ENCODE results near the gene SFRP2. TPM values are rescaled to one million over a fixed set of nuclear protein-coding genes. Genes with fewer than 3 reads are reported as not detected.

Gene SFRP2
- total RNA-seq, 1 donor from 2014 or later = 1.3 TPM

DNA sequence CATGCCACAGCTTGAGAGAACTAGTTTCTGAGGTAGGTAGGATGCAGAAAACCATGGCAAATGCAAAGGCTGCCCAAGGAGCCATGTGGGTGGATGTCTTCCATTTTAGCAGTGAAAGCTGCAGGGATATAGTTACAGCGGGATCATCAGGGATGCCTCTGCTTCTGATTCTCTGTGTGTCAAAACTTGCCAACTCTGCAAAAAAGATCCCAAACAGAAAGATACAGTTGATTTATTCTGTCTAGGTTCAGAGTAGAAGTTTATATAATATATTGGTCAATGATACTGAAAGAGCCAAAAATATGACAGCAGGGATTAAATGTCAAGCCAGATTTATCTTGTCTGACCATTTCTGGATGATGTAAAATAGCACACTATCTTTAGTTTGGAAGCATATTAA is 42.4 kb upstream of the SFRP2 start:
- DNase-seq (ENCODE audit: low spot score, unreplicated experiment) = no peak
- no peaks in the 10 kb centered on the region for H3K9me3 Mint-ChIP-seq (ENCODE audit: low read depth)
- H3K36me3 Mint-ChIP-seq (ENCODE audit: insufficient read depth) = no peaks in the 10 kb centered on the region
- no peak overlapping the region for H3K4me3 Mint-ChIP-seq (ENCODE audit: low read depth)
- H3K27ac Mint-ChIP-seq = no peak overlapping the region
- peaks cover 7% of the 10 kb centered on the region for H3K27me3 Mint-ChIP-seq
- H3K4me1 Mint-ChIP-seq (ENCODE audit: low read depth) = no peaks in the 10 kb centered on the region
- TF ChIP-seq CTCF (IDR thresholded peaks at IDR 0.05; ENCODE audit: unreplicated experiment) = no peak

GRCh38 chr4:153825691-153826090 is 36.8 kb upstream of the SFRP2 start:
- Mint-ChIP-seq H3K27me3 (peaks cover 3% of the 10 kb centered on the region), H3K9me3 (ENCODE audit: low read depth) (peaks cover under 1% of the 10 kb centered on the region), H3K36me3 (ENCODE audit: insufficient read depth) (no peaks in the 10 kb centered on the region), H3K27ac (no peak overlapping the region), H3K4me1 (ENCODE audit: low read depth) (no peaks in the 10 kb centered on the region), H3K4me3 (ENCODE audit: low read depth) (no peak overlapping the region)
- TF ChIP-seq CTCF (IDR thresholded peaks at IDR 0.05; ENCODE audit: unreplicated experiment) = no peak
- no peak for DNase-seq (ENCODE audit: low spot score, unreplicated experiment)

DNA sequence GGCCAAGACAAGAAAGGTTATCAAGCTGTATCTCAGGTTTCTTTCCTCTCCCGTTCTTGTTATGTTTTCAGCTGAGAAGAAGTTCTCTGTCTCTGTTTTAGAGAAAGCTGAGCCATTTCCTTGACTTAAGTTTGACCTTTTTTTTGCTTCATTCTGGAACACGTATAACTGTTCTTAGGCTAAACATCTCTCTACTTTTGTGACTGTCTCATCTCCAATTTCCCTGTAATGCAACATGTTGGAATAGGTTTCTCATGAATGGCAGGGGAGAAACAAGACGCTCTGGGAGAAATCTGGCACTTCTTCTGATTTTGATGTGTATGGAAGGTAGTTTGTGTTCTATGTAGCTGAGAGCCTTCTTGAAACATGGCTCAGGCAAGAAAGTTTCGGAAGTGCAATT is 36.2 kb upstream of the SFRP2 start:
- H3K36me3 Mint-ChIP-seq (ENCODE audit: insufficient read depth) = no peaks in the 10 kb centered on the region
- H3K4me1 Mint-ChIP-seq (ENCODE audit: low read depth) = no peaks in the 10 kb centered on the region
- no peak for TF ChIP-seq CTCF (IDR thresholded peaks at IDR 0.05; ENCODE audit: unreplicated experiment)
- no peak overlapping the region for H3K27ac Mint-ChIP-seq
- no peak for DNase-seq (ENCODE audit: low spot score, unreplicated experiment)
- H3K9me3 Mint-ChIP-seq (ENCODE audit: low read depth) = peaks cover 4% of the 10 kb centered on the region
- no peak overlapping the region for H3K4me3 Mint-ChIP-seq (ENCODE audit: low read depth)
- H3K27me3 Mint-ChIP-seq = no peaks in the 10 kb centered on the region

DNA sequence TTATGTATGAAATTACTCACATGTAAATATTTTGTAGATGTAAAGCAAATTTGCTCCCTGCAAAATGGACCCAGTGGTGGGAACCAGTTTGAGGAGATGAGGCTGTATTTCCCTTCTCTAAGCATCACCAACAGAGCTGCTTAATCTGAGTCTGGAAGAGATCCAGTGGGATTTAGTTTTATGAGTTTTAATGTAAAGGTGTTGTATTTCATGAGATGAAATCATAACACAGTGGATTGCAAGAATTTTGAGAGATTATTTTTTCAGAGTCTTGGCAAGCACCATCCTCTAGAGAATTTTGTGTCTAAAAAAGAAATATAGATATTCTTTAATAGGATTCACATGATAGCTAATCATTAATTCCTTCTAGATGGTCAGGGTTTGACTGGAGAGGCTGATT is 35.6 kb upstream of the SFRP2 start:
- Mint-ChIP-seq H3K4me3 (ENCODE audit: low read depth) (no peak overlapping the region), H3K36me3 (ENCODE audit: insufficient read depth) (no peaks in the 10 kb centered on the region), H3K27me3 (no peaks in the 10 kb centered on the region), H3K9me3 (ENCODE audit: low read depth) (peaks cover 4% of the 10 kb centered on the region), H3K27ac (no peak overlapping the region), H3K4me1 (ENCODE audit: low read depth) (no peaks in the 10 kb centered on the region)
- no peak for TF ChIP-seq CTCF (IDR thresholded peaks at IDR 0.05; ENCODE audit: unreplicated experiment)
- DNase-seq (ENCODE audit: low spot score, unreplicated experiment) = no peak

GRCh38 chr4:153823483-153823882 is 34.6 kb upstream of the SFRP2 start:
- no peaks in the 10 kb centered on the region for H3K36me3 Mint-ChIP-seq (ENCODE audit: insufficient read depth)
- no peak for TF ChIP-seq CTCF (IDR thresholded peaks at IDR 0.05; ENCODE audit: unreplicated experiment)
- H3K27me3 Mint-ChIP-seq = no peaks in the 10 kb centered on the region
- H3K27ac Mint-ChIP-seq = no peak overlapping the region
- no peaks in the 10 kb centered on the region for H3K4me1 Mint-ChIP-seq (ENCODE audit: low read depth)
- H3K9me3 Mint-ChIP-seq (ENCODE audit: low read depth) = peaks cover 4% of the 10 kb centered on the region
- no peak overlapping the region for H3K4me3 Mint-ChIP-seq (ENCODE audit: low read depth)
- no peak for DNase-seq (ENCODE audit: low spot score, unreplicated experiment)

Data from progenitor cell of endocrine pancreas (in vitro differentiated cells).